DMS79 treated with DMSO at 0.1 percent for 48 hours (cell line): ENCODE measurements around the gene PARPBP.
"Not testable (repeated sequence)": the region's sequence is repeated elsewhere in the genome, so short reads cannot be mapped to it uniquely, and the experiment has no call there.

Experiments
- DNase-seq: peaks from one replicate; lab custom pipeline; 2025; lab: John Stamatoyannopoulos, UW

Gene PARPBP

DNA sequence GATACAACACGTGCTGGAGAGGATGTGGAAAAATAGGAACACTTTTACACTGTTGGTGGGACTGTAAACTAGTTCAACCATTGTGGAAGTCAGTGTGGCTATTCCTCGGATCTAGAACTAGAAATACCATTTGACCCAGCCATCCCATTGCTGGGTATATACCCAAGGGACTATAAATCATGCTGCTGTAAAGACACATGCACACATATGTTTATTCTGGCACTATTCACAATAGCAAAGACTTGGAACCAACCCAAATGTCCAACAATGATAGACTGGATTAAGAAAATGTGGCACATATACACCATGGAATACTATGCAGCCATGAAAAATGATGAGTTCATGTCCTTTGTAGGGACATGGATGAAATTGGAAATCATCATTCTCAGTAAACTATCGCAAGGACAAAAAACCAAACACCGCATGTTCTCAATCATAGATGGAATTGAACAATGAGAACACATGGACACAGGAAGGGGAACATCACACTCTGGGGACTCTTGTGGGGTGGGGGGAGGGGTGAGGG, 27.1 kb downstream of the PARPBP start:
- not testable (repeated sequence) for DNase-seq

DNA sequence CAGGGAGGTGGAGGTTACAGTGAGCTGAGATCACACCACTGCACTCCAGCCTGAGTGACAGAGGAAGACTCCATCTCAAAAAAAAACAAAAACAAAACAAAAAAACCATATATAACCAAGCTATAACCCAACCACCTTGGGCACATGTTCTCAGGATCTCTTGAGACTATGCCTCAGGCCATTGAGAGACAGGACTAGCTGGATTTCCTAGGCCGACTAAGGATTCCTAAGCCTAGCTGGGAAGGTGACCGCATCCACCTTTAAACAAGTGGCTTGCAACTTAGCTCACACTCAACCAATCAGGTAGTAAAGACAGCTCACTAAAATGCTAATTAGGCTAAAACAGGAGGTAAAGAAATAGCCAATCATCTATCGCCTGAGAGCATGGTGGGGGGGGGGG, 35.2 kb downstream of the PARPBP start:
- not testable (repeated sequence) for DNase-seq

DNA sequence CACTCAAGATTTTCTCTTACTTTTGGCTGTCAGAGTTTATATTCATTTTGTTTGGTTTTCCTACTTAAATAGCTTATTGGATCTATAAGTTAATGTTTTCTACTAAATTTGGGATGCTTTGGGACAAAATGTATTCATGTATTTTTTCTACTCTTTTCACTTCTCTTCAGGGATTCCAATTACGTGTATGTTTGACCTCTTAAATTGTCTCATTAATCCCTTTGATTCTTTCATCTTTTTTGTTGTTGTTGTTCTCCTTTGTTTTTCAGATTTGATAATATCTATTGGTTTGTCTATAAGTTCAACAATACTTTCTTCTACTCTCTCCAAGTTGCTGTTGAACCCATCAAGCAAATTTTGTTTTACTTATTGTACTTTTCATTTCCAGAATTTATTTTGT, 43.4 kb downstream of the PARPBP start:
- no peak for DNase-seq

DNA sequence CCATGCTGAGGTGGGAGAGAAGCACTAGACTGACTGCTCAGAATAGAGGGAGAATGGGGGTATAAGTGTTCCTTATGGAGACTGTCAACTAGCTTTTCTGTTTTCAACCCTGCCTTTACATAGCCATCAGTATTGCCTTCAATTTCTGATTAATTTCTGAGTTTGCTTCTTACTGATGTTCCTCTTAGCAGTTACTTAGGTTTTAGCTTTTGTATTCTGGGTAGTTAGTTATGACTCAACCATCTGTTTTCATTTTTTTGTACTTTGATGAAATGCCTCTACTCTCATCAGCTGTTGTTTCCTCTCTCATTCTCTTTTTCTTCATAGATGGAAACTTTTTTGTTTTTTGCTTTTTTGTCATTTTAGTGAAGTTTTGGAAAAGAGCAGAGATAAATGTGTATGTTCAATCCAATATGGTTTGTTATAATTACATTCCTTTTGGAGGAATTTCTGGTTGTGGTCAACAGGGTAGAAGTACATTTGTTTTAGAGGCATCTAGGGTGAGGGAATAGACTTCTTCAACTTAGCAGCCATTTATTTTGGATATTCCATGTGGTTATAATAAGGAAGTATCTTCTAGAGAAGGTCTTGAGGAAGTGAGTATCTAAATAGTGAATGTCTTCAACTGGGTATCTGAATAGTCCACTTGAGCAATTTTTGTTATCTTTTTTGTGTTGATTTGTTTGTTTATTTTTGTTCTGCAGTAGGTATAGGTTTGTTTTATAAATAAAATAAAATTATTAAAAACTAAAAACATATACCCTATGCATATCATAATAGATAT, 48.0 kb downstream of the PARPBP start:
- DNase-seq: no peak

DNA sequence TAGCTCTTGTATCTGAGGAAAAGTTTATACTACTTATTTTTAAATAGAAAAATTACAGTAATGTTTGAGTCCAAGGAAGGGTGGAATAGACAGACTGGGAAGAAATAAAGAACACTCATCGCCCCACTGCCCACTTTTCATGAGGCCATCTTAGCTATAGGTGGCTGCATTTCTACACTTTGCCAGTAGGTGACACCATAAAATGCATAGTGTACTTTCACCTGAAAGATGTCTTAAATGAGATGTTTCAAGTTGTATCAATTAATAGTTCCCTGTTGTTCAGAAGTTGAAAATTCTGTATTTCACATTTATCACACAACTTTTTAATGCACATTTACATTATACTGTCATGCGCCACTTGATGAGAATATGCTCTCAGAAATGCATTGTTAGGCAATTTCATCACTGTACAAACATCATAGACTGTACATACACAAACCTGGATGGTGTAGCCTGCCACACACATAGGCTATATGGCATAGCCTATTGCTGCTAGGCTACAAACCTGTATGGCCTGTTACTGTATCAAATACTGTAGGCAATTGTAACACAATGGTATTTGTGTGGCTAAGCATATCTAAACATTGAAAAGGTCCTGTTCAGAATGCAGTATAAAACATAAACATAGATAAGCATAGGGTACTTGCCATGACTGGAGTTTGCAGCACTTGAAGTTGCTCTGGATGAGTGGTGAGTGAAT, 50.1 kb downstream of the PARPBP start:
- DNase-seq: no peak

DNA sequence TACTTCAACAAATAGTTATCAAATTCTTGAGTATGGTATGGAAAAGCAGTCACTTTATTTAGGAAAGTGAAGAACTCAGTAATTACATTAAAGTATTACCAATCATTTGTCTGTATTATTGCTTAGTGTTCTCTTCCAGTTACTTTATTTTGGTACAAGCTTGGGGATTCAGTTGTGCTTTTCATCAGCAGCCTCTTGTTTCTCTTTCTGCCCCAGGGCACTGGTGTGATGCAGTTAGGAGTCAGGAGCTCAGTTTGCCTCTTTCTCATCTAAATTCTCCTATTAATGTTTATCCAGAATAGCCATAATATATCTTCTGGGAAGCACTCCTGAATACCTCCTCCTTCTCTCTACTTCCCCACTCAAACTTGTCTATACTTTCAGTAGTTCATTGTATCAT, 52.0 kb downstream of the PARPBP start:
- DNase-seq: no peak

DNA sequence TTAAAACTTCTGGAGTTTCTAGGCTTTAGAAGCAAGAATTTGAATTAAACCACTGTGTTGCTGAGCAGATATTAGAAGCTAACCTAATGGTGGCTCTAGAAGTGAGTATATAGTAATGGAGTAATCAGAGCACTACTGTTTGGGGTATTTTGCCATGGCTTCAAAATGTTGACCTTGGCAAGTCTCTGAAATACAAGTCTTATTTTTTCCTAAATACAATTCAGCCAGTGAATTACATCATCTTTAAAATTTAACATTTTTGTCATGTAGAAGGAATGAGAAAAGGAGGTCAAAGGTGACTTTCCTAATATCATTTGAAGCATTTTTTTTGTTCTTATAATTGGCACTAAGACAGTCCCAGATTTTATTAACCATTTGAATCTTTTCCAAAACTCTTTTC, 52.5 kb downstream of the PARPBP start:
- no peak for DNase-seq

DNA sequence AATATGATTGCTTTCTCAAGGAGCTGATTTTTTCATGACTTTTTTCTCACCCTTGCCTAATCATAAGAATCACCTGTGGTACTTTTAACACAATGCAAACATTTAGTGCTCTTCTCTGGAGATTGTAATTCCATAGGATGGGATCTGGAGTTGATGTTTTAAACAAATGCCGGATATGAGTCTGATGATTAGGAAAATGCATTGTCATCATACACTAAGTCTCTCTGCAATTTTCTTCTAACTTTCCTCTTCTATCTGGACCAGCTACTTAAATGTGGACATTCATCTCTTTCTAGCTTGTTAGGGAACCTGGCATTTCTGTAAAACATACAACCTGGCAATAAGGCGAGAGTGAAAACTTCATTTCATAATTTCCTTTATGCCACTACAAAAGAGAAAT, 54.1 kb downstream of the PARPBP start:
- no peak for DNase-seq

DNA sequence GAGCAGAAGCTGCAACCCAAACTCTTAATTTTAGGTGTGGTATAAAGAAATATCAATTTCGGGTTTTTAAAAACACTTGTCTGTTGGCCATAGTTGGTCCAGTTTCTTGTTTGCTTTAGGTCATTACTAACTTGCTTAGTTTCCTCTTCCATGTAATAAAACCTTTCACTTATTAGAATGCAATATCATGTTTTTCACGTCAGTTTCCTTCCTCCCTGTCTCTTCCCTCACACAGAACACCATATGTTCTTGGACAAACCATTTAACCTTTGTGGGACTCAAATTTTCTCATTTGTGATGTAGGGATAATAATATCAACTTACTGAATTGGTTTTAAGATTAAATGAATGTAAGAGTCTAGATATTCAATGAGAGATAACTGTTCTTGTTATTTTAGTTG, 54.8 kb downstream of the PARPBP start:
- DNase-seq: no peak

DNA sequence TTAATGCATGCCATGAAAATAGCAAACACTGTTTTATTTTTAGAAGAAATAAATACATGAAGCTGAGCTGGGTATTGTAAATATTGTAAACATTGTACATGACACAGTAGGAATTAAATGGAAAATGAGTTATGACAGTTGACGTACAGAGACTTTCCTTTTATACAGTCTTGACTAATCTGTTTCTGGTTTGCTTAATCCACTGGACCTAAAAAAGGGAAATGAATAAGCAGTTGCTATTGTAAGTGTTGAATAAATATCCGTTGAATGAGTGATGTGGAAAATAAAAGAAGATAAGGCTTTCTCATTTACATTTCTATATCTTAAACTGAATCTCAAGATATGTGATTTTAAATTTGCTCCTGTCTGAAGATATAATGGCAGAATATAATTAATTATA, 62.7 kb downstream of the PARPBP start:
- DNase-seq: no peak

DNA sequence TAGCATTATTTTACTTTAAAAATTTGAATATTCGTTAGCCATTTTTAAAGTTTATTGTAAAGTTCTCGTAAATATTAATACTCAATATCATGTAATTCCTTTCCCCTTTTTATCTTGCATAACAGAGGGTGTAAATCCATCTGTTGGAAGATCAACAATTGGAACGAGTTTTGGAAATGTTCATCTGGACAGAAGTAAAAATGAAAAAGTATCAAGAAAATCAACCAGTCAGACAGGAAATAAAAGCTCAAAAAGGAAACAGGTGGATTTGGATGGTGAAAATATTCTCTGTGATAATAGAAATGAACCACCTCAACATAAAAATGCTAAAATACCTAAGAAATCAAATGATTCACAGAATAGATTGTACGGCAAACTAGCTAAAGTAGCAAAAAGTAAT, 75.8 kb downstream of the PARPBP start:
- DNase-seq: no peak

DNA sequence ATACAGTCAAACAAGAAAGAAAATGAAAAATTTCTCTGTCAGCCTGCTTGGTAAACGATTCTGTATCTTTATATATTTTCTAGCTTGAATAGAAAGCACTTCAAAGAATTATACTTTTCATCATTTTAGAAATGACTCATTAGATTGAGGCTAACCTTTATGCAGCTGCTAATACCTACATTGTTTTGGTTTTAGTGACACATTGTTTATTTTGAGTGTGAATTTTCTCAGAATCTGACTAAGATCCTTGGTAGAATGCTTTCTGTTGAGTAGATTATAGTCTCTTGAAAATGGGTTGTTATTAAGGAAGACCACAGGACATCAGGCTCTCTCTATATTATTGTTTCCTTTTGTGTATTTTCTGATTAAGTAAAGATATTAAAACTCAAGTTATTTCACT, 77.8 kb downstream of the PARPBP start, which contains the start of gene PMCH:
PMCH (minus strand) TSS at position 45 of the 400 bp plus-strand sequence. CDS start 63 bp downstream, outside the sequence.
- no peak for DNase-seq

DNA sequence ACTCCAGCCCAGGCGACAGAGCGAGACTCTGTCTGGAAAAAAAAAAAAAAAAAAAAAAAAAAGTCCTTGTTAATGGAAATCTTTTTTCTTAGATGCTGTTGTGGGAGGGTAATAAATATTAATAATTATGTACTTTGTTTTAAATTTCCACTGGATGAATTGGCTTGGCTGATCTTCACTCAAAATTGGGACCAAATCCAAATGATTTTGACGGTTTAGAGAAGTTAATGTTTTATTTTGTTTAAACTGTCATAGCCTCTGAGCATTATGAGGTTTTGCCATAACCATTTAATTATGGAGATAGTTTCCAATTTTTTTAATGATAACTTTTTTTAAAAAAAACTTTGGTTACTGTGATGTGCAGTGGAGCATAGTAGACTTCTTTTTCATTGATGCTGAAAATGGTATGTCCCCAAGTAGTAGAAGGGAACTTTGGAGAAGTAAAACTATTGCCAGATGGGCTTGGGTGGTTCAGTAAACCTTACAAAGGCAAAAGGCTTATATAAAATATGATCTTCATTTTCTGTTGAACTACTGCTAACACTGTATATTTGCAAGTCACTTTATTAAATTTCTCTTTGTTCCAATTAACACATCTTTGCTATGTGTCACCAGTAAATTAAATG, 81.6 kb downstream of the PARPBP start:
- DNase-seq: no peak

DNA sequence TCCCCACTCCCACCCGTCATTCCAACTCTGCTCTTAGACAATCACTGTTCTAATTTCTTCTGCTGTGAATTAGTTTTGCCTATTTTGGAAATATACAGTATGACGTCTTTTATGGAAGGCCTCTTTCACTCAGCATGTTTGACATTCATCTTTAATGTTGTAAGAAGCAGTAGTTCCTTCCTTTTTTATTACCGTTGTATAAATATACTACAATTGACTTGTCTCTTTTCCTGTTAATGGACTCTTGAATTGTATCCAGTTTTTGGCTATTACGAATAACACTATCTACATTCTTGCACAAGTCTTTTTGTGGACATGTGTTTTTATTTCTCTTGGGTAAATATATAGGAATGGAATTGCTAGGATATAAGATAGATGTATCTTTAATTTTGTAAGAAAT, 82.6 kb downstream of the PARPBP start:
- no peak for DNase-seq

DNA sequence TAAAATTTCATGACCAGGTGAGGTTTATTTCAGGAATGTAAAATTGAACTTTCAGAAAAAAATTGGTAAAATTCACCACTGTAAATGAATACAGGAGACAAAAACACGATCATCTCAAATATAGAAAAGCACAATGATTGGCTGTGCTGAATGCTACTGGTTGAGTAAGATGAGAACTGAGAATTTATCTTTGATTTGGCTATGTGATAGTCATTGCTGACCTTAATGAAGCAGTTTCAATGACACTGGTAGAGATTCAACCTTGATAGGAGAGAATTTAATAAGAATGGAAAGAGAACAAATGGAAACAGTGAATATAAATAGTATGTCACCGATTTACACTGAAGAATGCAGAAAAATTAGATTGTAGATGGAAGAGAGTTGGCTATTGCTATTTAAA, 84.0 kb downstream of the PARPBP start:
- no peak for DNase-seq

DNA sequence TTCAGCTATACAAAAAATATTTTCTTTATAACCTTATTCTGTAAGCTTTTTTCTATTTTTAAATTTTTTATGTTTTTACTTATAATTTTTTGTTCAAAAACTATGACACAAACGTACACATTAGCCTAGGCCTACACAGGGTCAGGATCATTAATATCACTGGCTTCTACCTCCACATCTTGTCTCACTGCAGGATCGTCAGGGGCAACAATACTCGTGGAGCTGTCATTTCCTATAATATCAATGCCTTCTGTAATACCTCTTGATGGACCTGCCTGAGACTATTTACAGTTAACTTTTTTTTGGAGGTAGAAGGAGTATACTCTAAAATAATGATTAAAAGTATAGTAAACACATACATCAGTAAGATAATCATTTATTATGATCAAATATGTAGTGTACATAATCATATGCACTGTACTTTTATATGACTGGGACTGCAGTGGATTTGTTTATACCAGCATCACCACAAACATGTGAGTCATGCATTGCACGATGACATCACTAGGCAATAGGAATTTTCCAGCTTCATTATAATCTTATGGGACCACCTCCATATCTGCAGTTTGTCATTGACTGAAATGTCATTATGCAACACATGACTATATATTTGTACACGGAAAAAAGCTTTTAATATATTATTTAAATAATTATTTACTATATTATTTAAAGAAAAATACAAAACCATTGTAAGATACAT, 96.2 kb downstream of the PARPBP start:
- DNase-seq: no peak

DNA sequence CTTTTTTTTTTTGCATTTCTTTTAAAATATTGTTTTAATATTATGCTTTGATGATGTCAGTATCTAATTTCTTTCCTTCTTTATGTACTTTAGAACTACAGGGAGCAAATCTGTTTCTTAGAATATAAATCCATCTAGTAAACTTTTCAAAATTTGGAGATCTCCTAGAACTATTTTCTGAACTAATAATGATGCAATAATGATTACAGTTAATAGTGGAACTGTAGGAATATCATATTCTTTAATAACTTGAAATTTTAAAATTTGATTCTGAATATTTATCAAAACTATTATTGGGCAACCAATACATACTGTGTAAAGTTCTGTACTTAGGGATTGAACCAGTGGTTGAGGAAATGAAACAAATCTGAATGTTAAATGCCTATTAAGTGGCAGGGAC, 100.8 kb downstream of the PARPBP start:
- no peak for DNase-seq

DNA sequence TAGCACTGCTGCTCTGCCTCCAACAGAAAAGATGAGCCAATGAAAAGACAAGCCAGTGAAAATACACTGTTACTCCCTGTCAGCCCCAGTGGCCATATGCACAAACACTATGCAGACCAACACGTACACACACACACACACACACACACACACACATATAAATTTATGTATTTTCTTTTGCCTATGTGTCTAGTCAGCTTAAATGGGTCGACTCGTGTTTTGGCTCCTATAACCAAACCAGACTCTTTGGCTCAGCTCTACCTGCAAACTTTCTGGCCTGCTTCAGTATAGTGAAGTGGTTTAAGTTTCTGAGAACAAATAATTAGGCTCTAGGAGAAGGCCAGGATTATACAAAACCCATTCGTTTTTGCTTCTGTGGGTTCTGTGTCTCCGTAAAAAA, 108.0 kb downstream of the PARPBP start:
- DNase-seq: no peak

DNA sequence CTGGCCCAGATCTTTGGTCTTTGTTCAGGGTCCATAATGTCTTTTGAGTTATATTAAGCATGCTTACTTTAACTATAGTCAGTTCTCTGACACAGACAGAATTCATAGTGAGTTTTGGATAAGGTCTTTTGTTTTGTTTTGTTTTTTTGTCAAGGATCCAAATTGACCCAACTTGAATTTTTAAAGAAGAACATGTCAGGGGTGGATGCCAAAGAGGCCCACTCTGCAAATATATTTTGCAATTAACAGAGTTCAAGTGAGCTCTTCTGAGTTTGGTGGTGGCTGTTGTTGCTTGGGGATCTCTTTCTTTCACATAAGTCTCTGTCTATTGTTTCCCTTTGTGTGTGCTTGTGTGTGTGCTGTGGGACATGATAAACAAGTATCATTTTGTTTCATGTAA, 112.1 kb downstream of the PARPBP start:
- no peak for DNase-seq

DNA sequence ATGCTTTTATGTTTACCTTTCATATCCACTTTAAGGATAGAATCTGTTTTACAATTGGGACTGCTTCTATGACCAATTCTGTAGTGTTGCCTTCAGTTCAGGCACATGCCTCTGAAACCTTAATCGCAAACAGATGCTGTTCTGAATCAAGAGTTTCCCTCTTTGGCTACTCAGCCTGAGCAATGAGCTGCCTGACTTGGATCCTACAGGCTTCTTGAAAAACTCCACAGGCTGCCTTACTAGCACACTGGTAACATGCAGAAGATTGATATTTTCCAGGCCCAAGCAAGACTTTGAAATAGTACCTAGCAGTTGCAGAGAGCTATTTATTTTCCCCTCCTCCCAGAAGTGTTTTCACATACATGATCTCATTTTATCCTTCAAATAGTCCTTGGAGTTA, 112.5 kb downstream of the PARPBP start:
- no peak for DNase-seq

DNA sequence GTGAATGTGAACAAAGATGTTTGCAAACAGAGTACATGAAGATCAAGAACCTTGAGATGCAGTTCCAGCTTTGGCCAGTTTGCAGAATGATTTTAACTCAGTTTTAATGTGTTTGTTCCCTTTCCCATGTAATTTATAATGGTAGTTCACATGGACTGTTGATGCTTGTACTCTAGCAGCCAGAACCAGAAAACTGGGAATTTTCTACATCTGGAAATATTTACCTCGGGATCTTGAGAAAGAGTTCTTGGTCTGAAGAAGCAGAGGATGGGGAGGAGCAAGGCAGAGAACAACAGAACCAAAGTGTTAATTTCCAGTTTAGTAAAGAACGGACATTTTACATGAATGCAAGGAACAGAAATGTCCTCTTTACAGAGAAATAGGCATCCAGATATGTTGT, 114.6 kb downstream of the PARPBP start:
- DNase-seq: no peak

DNA sequence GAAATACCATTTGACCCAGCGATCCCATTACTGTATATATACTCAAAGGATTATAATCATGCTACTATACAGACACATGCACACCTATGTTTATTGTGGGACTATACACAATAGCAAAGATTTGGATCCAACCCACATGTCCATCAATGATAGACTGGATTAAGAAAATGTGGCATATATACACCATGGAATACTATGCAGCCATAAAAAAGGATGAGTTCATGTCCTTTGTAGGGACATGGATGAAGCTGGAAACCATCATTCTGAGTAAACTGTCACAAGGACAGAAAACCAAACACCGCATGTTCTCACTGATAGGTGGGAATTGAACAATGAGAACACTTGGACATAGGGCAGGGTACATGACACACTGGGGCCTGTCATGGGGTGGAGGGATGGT, 120.9 kb downstream of the PARPBP start:
- not testable (repeated sequence) for DNase-seq
